Measurements from ENCODE around the gene CCT7.
"Not testable (repeated sequence)": the region's sequence is repeated elsewhere in the genome, so short reads cannot be mapped to it uniquely, and the experiment has no call there.

Gene CCT7

GRCh38 chr2:73233932-73234832 lies at the start of gene CCT7:
Gene CCT7 (plus strand): TSS chr2:73234308. CDS start chr2:73234379, 71 bp downstream.
- DNase-seq = peak; percentile 39 to 55

- DNase-seq = no peak
These were observed 48.1 kb upstream of the CCT7 start for GRCh38 chr2:73185965-73186364.

DNA sequence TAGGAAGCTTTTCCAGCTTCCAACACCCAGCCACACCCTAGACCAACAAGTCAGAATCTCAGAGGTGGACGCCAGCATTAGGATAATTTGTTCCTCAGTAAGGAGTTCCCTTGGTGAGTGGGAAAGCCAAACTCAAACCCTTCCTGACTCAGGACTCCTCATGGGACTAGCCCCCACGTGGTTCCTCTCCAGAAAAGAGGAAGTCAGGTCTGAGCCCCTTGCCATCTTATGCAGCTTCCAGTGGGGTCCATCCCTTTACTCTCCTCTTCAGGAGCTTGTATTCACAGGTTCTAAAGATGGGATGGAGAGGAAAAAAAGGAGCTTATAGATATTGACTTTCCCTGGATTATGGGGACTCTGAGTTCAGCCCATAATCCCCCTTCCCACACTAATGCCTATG lies 46.6 kb upstream of the CCT7 start:
- DNase-seq = no peak

DNA sequence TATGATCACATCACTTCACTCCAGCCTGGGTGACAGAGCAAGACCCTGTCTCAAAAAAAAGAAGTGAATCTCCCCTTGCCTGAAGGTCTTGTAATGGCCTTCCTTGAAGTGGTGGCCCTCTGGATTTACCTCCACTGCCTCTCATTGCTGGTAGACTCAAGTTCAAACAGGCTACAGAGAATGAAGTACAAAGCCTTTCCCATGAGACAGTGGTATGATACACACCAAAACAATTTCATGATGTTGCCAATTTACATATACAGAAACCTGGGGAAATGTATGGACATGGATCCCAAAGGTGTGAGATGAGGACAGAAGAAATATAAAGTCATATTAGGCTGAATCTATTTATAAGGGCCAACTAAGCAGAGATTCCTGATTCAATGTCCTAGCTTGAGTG lies 36.5 kb upstream of the CCT7 start:
- no peak for DNase-seq

DNA sequence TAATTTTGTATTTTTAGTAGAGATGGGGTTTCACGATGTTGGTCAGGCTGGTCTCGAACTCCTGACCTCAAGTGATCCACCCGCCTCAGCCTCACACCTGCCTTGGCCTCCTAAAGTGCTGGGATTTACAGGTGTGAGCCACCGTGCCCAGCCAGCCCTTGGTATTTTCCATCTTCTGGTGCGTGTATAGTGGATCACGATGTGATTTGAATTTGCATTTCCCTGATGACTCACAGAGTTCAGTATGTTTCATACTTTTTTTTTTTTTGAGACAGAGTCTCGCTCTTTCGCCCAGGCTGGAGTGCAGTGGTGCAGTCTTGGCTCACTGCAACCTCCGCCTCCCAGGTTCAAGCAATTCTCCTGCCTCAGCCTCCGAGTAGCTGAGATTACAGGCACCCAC lies 33.8 kb upstream of the CCT7 start:
- DNase-seq = not testable (repeated sequence)

- DNase-seq = no peak
These were observed 31.7 kb upstream of the CCT7 start, which contains the start of gene NOTO for GRCh38 chr2:73202156-73203054. Gene NOTO (plus strand): TSS chr2:73202574. CDS start chr2:73202667, 93 bp downstream.

- peak in 1 of 2 experiments; percentile 18 for DNase-seq
These were observed 30.9 kb upstream of the CCT7 start for GRCh38 chr2:73203055-73203681.

GRCh38 chr2:73205611-73206010 lies 28.5 kb upstream of the CCT7 start:
- DNase-seq = no peak

GRCh38 chr2:73208258-73208657 lies 25.9 kb upstream of the CCT7 start:
- no peak for DNase-seq

DNA sequence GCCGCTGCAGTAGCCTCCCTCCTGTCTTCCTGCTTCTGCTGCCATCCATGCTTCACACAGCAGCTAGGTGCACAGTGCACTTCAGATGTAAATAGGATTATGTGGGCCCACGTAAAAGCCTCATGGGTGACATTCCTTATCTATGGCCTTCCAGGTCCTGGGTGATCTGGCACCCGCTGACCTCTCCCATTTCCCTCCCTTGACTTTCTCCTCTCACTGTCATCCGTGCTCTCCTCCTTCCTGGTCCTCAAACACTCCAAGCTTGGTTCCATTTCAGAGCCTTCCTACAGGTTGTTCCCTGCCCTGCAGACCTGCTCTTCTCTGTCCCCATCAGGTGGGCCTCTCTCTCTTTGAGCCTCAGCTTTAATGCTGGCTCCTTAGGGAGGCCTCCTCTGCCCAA lies 24.1 kb upstream of the CCT7 start:
- DNase-seq = no peak

- DNase-seq = no peak
These were observed 23.4 kb upstream of the CCT7 start for GRCh38 chr2:73210696-73211095.

GRCh38 chr2:73212098-73212447 lies 22.0 kb upstream of the CCT7 start:
- DNase-seq = no peak

DNA sequence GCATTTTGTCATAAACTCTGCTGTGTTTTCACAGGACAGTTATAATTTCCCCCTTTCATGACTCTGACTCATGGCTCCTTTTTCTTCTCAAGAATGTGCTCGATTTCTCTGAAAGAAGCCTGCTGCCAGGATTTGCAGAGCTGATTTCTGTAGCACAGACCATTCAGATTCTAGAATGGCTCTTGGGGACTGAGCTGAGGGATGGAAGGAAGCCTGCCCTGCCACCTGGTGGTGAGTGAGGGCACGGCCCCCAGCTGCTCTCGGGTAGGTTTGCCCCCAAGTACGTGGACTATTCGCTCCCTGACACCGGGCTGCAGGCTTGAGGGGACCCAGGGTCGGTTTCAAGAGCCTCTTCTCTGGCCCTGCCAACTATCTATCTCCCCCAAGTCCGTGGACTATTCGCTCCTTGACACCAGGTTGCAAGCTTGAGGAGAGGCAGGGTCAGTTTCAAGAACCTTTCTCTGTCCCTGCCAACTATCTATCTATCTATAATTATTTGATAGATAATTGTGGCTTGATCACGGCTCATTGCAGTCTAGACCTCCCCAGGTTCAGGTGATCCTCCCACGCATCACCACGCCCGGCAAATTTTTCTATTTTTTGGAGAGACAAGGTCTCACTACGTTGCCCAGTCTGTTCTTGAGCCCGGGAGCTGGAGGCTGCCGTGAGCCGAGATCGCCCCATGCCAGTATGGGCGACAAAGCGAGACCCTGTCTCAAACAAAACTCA lies 21.5 kb upstream of the CCT7 start:
- DNase-seq = peak; percentile 3 to 11

- DNase-seq = peak; percentile 37 to 56
These were observed 19.7 kb upstream of the CCT7 start, which contains the start of gene SMYD5 for GRCh38 chr2:73214120-73215035. Gene SMYD5 (plus strand): TSS chr2:73214245. CDS start chr2:73214267, 22 bp downstream.

DNA sequence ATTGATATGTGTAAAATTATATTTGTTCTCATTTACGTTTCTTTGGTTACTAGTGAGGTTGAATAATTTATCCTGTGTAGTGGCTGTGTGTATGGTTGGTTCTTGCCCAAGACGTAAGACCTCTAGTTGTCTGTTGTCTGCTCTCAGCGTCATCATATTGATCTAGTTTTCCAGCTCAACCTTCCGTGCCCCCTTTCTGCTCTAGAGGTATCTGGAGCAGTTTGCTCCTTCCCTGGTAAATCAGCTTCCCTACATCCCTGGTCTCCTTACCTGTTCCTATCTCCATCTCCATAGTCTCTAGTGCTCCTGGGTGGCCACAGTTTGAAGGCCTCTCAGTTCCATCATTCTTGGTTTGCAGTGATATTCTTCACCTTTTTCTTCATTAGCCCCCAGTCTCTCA lies 18.9 kb upstream of the CCT7 start:
- DNase-seq = no peak

DNA sequence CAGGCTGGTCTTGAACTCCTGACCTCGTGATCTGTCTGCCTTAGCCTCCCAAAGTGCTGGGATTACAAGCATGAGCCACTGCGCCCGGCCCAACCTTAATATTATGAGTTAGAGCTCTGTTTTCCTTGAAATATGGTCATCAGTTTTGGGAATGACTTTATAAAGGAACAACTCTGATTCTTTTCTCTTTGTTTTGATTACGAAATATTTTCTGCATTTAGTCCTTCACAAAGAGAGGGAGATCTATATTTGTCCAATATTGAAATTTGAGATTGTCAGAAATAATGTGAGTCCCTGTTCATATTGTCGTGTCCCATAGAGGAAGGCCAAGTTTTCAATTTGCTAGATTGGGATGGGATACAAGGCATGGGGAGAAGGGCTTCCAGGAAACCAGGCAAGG lies 16.9 kb upstream of the CCT7 start:
- DNase-seq = no peak

DNA sequence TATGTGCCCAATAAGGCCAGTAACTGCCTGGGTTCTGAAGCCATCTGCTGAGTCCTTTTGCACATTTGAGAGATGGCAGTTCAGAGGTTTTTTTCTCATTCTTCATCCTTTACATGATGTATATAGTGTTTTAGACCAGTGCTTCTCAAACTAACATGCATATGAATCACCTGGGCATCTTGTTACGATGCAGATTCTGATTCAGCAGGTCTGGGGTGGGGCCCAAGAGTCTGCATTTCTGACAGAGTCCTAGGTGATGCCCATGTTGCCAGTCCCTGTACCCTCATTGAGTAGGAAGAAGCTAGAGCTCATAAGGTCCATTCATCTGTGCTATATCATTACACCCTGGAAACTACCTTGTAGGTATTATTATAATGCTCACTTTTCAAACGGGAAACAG lies 16.3 kb upstream of the CCT7 start:
- no peak for DNase-seq

DNA sequence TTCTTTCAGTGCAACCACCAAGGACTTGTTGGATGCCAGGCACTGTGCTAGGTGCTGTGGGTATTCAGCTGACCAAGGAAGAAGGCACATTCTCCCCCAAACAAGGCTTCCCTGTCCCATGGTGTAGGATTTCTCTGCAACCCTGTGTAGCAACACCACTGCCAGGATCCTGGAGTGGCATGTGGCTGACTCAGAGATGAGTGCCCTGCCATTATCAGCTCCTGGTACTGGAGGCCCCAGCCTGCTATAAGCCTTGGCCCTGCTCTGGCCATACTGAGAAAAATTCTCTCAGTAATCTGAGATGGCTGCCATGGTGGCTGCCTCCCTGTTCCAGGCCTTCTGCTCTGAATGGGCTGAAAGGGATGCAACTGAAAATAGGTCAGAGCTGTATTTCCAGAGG lies 15.8 kb upstream of the CCT7 start:
- DNase-seq = no peak

DNA sequence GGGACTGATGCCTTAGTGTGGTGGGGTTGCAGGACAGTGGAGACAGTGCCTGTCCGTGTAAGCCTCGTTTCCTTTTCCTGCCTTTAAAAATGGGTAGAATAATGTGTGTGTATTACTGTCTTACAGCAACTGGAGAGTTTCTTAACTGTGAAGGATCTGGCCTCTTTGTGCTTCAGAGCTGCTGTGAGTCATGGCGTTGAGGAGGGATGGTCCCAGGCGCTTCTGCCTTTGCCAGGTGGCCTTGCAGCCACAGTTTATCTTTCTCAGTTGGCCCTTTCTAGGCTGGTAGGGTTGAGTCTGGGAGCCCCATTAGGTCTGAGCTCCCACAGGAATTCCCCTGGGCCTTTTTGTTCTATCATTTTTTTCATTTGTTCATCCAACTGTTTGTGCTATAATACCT lies 10.3 kb upstream of the CCT7 start:
- no peak for DNase-seq

- no peak for DNase-seq
These were observed 8.4 kb upstream of the CCT7 start for GRCh38 chr2:73225513-73226360.
